Mucosa of rectum (tissue), 2 donors: ENCODE results near the gene ZFYVE1.
"Not testable (repeated sequence)": the region's sequence is repeated elsewhere in the genome, so short reads cannot be mapped to it uniquely, and the experiment has no call there.

ENCODE experiments used
- H3K27ac ChIP-seq, 2 donors: one replicate each; pipeline ENCODE4 v1.7.0; 2013; ENCODE audit warnings: inconsistent platforms in 2 of 2, low read depth in 2 of 2, low read length in 2 of 2
- H3K27me3 ChIP-seq, 2 donors: one replicate each; pipeline ENCODE4 v1.7.0; 2013; ENCODE audit warnings: low read length in 2 of 2; ENCODE audit not compliant: control insufficient read depth in 2 of 2, insufficient read depth in 2 of 2
- H3K36me3 ChIP-seq, 2 donors: one replicate each; pipeline ENCODE4 v1.7.0; 2013; ENCODE audit warnings: low read length in 2 of 2; ENCODE audit not compliant: control insufficient read depth in 2 of 2, insufficient read depth in 2 of 2
- H3K4me1 ChIP-seq, 2 donors: one replicate each; pipeline ENCODE4 v1.7.0; 2013; ENCODE audit warnings: low read length in 2 of 2, mild to moderate bottlenecking in 1 of 2; ENCODE audit not compliant: control insufficient read depth in 2 of 2, insufficient read depth in 2 of 2
- H3K4me3 ChIP-seq, 2 donors: one replicate each; pipeline ENCODE4 v1.7.0; 2013; ENCODE audit warnings: low read length in 2 of 2
- H3K9ac ChIP-seq, 2 donors: one replicate each; pipeline ENCODE4 v1.7.0; 2013; ENCODE audit warnings: low read length in 2 of 2, low read depth in 1 of 2, mild to moderate bottlenecking in 1 of 2
- H3K9me3 ChIP-seq, 2 donors: one replicate each; pipeline ENCODE4 v1.7.0; 2013; ENCODE audit warnings: low read length in 2 of 2; ENCODE audit not compliant: control insufficient read depth in 2 of 2
- donor health status: healthy.
- donor health status: Normal muscosa, but diverticular disease.

The ZFYVE1 gene

GRCh38 chr14:73036706-73037450, 10.0 kb upstream of the ZFYVE1 start:
- H3K9ac ChIP-seq, H3K27me3 ChIP-seq, H3K4me1 ChIP-seq, H3K4me3 ChIP-seq, H3K36me3 ChIP-seq, H3K9me3 ChIP-seq, H3K27ac ChIP-seq: not testable (repeated sequence)

- Histone ChIP-seq H3K9me3 (no peaks in the 10 kb centered on the region), H3K9ac (no peak overlapping the region), H3K27ac (no peak overlapping the region), H3K4me1 (peaks cover 3 to 8% of the 10 kb centered on the region in 2 donors), H3K4me3 (no peak overlapping the region), H3K36me3 (peaks cover 11 to 13% of the 10 kb centered on the region in 2 donors), H3K27me3 (no peaks in the 10 kb centered on the region)
Measured at GRCh38 chr14:73027984-73028383, 1.1 kb upstream of the ZFYVE1 start.

GRCh38 chr14:73027546-73027945, 640 bp upstream of the ZFYVE1 start:
- Histone ChIP-seq H3K4me1 (peaks cover 3 to 8% of the 10 kb centered on the region in 2 donors), H3K9ac (no peak overlapping the region), H3K27me3 (no peaks in the 10 kb centered on the region), H3K4me3 (peak overlapping the region; percentile 87 to 96), H3K9me3 (no peaks in the 10 kb centered on the region), H3K27ac (no peak overlapping the region), H3K36me3 (peaks cover 12 to 14% of the 10 kb centered on the region in 2 donors)

- Histone ChIP-seq H3K4me1 (peaks cover 3 to 8% of the 10 kb centered on the region in 2 donors), H3K27me3 (no peaks in the 10 kb centered on the region), H3K36me3 (peaks cover 14 to 20% of the 10 kb centered on the region in 2 donors), H3K9me3 (no peaks in the 10 kb centered on the region), H3K27ac (peak overlapping the region; percentile 84 to 95), H3K4me3 (peak overlapping the region; percentile 76 to 96), H3K9ac (peak overlapping the region; percentile 68 to 86)
Measured at GRCh38 chr14:73026243-73026844, 562 bp downstream of the ZFYVE1 start.

- Histone ChIP-seq H3K4me3 (peak overlapping the region in 1 of 2 donors; percentile 26), H3K27ac (no peak overlapping the region)
Measured at GRCh38 chr14:73025544-73025943, 1.4 kb downstream of the ZFYVE1 start.

GRCh38 chr14:73022051-73022450, 4.9 kb downstream of the ZFYVE1 start:
- Histone ChIP-seq H3K27me3 (no peaks in the 10 kb centered on the region), H3K9me3 (no peaks in the 10 kb centered on the region), H3K27ac (no peak overlapping the region), H3K36me3 (peaks cover 19 to 20% of the 10 kb centered on the region in 2 donors), H3K9ac (no peak overlapping the region), H3K4me1 (peaks cover 3 to 8% of the 10 kb centered on the region in 2 donors), H3K4me3 (no peak overlapping the region)

More at GRCh38 chr14:73025544-73025943, 1.4 kb downstream of the ZFYVE1 start:
- Histone ChIP-seq H3K9ac (no peak overlapping the region), H3K36me3 (peaks cover 14 to 20% of the 10 kb centered on the region in 2 donors), H3K4me1 (peaks cover 3 to 8% of the 10 kb centered on the region in 2 donors), H3K9me3 (no peaks in the 10 kb centered on the region), H3K27me3 (no peaks in the 10 kb centered on the region)

- not testable (repeated sequence) for H3K27ac ChIP-seq, H3K9me3 ChIP-seq, H3K4me1 ChIP-seq, H3K36me3 ChIP-seq, H3K27me3 ChIP-seq, H3K9ac ChIP-seq, H3K4me3 ChIP-seq
Measured at GRCh38 chr14:73016011-73016410, 10.9 kb downstream of the ZFYVE1 start.

GRCh38 chr14:73015552-73015951, 11.4 kb downstream of the ZFYVE1 start:
- not testable (repeated sequence) for H3K9me3 ChIP-seq, H3K4me1 ChIP-seq, H3K4me3 ChIP-seq, H3K9ac ChIP-seq, H3K27ac ChIP-seq, H3K27me3 ChIP-seq, H3K36me3 ChIP-seq

GRCh38 chr14:73014105-73014504, 12.8 kb downstream of the ZFYVE1 start:
- Histone ChIP-seq H3K27me3 (no peaks in the 10 kb centered on the region), H3K27ac (no peak overlapping the region), H3K9ac (no peak overlapping the region), H3K36me3 (peaks cover 5 to 8% of the 10 kb centered on the region in 2 donors), H3K9me3 (no peaks in the 10 kb centered on the region), H3K4me1 (no peaks in the 10 kb centered on the region), H3K4me3 (no peak overlapping the region)

GRCh38 chr14:73011189-73011588, 15.7 kb downstream of the ZFYVE1 start:
- H3K9ac ChIP-seq, H3K4me3 ChIP-seq, H3K4me1 ChIP-seq, H3K27ac ChIP-seq, H3K36me3 ChIP-seq, H3K9me3 ChIP-seq, H3K27me3 ChIP-seq: not testable (repeated sequence)
